ENCODE measurements around the gene NUBP2.
"Not testable (repeated sequence)": the region's sequence is repeated elsewhere in the genome, so short reads cannot be mapped to it uniquely, and the experiment has no call there.

GRCh38 chr16:1799263-1799662 is 16.5 kb downstream of the NUBP2 start:
- TF ChIP-seq CTCF (conservative IDR thresholded peaks at IDR 0.05 in 1 of 2, IDR thresholded peaks at IDR 0.05 in 1 of 2; ENCODE audit: extremely low read depth in 1 of 2, insufficient read depth in 1 of 2, low read depth in 1 of 2, low read length in 2 of 2); EZH2 (IDR thresholded peaks at IDR 0.05; ENCODE audit: borderline replicate concordance, low read length): not testable (repeated sequence)

All from mammary epithelial cell (primary cell).